Activated CD8-positive, alpha-beta T cell treated with anti-CD3 and anti-CD28 coated beads for 36 hours (primary cell): ENCODE results near the gene INPP5A. TPM values are rescaled to one million over a fixed set of nuclear protein-coding genes. Genes with fewer than 3 reads are reported as not detected.
A peak's percentile ranks its signal among the peaks of the same experiment; 100 is the strongest.

Experiments used
- ATAC-seq: fragments of 200-7000 bp; cut with Tn5 transposase; one replicate; pipeline ENCODE4 v1.10.0; 2021; ENCODE audit warnings: mild to moderate bottlenecking, moderate library complexity
- CTCF ChIA-PET: fragments of 350-600 bp; sonication (Branson Sonifier 250); formaldehyde crosslinking; loops from one replicate; lab custom pipeline; 2021; ENCODE audit warnings: antibody characterized with exemption; lab: Charles Lee
- POLR2A ChIA-PET: fragments of 350-600 bp; sonication (Branson Sonifier 250); formaldehyde crosslinking; loops from one replicate; lab custom pipeline; 2021; ENCODE audit warnings: antibody characterized with exemption; lab: Charles Lee
- DNase-seq: peaks from one replicate; pipeline ENCODE4 v3.0.0-alpha.2; 2020
- H3K27ac Mint-ChIP-seq: one replicate; pipeline ENCODE4 v1.8.0; 2021; ENCODE audit warnings: mild to moderate bottlenecking, mixed read lengths
- H3K27me3 Mint-ChIP-seq: one replicate; pipeline ENCODE4 v1.8.0; 2021; ENCODE audit warnings: mixed read lengths
- H3K36me3 Mint-ChIP-seq: one replicate; pipeline ENCODE4 v1.8.0; 2021; ENCODE audit warnings: low read depth, mixed read lengths
- H3K4me1 Mint-ChIP-seq: one replicate; pipeline ENCODE4 v1.8.0; 2021; ENCODE audit warnings: low read depth, mixed read lengths
- H3K4me3 Mint-ChIP-seq: one replicate; pipeline ENCODE4 v1.8.0; 2021; ENCODE audit warnings: mild to moderate bottlenecking, moderate library complexity, mixed read lengths
- H3K9me3 Mint-ChIP-seq: one replicate; pipeline ENCODE4 v1.8.0; 2021; ENCODE audit warnings: mixed read lengths
- CTCF ChIP-seq: fragments of 200-600 bp; IDR thresholded peaks from one replicate; pipeline ENCODE4 v1.8.0; 2022; ENCODE audit warnings: antibody characterized with exemption, mild to moderate bottlenecking
- intact Hi-C: fragments of 100-400 bp; cut with micrococcal nuclease; formaldehyde crosslinking; loops from one replicate; pipeline ENCODE4 v1.10.0; 2022
- total RNA-seq, 2 experiments: library from RNA; stranded (reverse); gene quantifications; one replicate each; pipeline ENCODE4 v1.2.3, GENCODE V29; 2021

The INPP5A gene
- total RNA-seq, 2 experiments from 2014 or later = 9.6 to 10.4 TPM

- Mint-ChIP-seq H3K4me3 (peak overlapping the region; percentile 40), H3K9me3 (peaks cover 3% of the 10 kb centered on the region), H3K4me1 (peaks cover 42% of the 10 kb centered on the region), H3K27me3 (no peaks in the 10 kb centered on the region), H3K36me3 (peaks cover 3% of the 10 kb centered on the region), H3K27ac (peak overlapping the region; percentile 67)
- POLR2A ChIA-PET = no interaction called here
- CTCF ChIA-PET = no interaction called here
- DNase-seq (peak; percentile 79), ATAC-seq (peak; percentile 75)
- TF ChIP-seq CTCF = no peak
- intact Hi-C loops = loop anchor here (2.0 kb wide), 1 partner anchor 16 kb away; no protein-coding TSS in a partner anchor
Observed at GRCh38 chr10:132588301-132589013, 50.9 kb downstream of the INPP5A start.

DNA sequence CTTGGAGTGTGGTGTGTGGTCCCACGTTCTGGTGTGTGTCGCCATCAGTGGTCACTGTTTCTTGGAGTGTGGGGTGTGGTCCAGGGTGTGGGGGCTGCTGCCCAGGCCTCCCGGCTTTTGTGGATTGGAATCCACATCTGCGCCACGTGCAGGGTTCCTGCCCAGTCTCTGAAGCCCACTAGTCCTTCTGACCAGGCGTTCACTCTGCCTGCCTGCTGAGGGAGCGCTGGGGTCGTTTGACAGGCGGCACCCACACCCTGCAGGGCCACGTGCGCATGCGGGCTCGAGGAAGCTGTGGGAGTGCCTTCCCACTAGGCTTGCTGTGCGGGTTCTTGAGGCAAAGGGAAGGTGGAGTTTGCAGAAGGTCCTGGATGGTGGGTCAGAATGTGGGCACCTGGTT lies 51.4 kb downstream of the INPP5A start:
- Mint-ChIP-seq H3K4me1 (peaks cover 47% of the 10 kb centered on the region), H3K4me3 (peak overlapping the region; percentile 40), H3K27me3 (no peaks in the 10 kb centered on the region), H3K36me3 (peaks cover 3% of the 10 kb centered on the region), H3K9me3 (peaks cover 3% of the 10 kb centered on the region), H3K27ac (peak overlapping the region; percentile 67)
- CTCF ChIA-PET = no interaction called here
- POLR2A ChIA-PET = no interaction called here
- no peak for TF ChIP-seq CTCF
- intact Hi-C loops = loop anchor here (2.0 kb wide), 1 partner anchor 16 kb away; no protein-coding TSS in a partner anchor
- peak; percentile 13 for DNase-seq
- no peak for ATAC-seq

DNA sequence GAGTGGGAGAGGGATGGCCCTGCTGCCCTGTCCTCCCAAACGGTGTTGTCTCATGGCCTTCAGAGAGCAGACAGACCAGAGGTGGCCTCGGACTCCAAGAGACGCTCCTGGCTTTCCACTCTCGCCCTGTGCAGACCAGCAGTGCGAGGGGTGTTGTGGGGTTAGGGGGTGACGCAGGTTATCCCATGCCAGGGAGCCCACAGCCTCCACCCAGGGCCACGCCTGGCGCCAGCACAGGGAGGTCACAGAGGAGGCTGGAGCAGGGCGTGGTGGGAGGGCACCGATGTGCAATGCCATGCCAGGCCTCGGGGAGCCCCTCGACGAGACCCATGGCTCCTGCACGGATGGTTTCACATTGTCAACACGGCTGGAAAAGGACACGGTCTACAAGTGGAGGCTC lies 52.1 kb downstream of the INPP5A start:
- POLR2A ChIA-PET = no interaction called here
- no peak for DNase-seq
- no peak for ATAC-seq
- no peak for TF ChIP-seq CTCF
- peaks cover 3% of the 10 kb centered on the region for H3K36me3 Mint-ChIP-seq
- no peaks in the 10 kb centered on the region for H3K27me3 Mint-ChIP-seq
- peaks cover 3% of the 10 kb centered on the region for H3K9me3 Mint-ChIP-seq
- peak overlapping the region; percentile 9 for H3K27ac Mint-ChIP-seq
- intact Hi-C loops = loop anchor here (2.0 kb wide), 1 partner anchor 17 kb away; no protein-coding TSS in a partner anchor
- no peak overlapping the region for H3K4me3 Mint-ChIP-seq
- CTCF ChIA-PET = no interaction called here
- peaks cover 52% of the 10 kb centered on the region for H3K4me1 Mint-ChIP-seq

GRCh38 chr10:132590094-132590751 lies 52.6 kb downstream of the INPP5A start:
- peaks cover 53% of the 10 kb centered on the region for H3K4me1 Mint-ChIP-seq
- peak overlapping the region; percentile 9 for H3K27ac Mint-ChIP-seq
- no peak for TF ChIP-seq CTCF
- H3K27me3 Mint-ChIP-seq = no peaks in the 10 kb centered on the region
- H3K36me3 Mint-ChIP-seq = peaks cover 3% of the 10 kb centered on the region
- ChIA-PET CTCF (no interaction called here), POLR2A (interaction anchor here (0.9 kb wide), 1 partner anchor 26 kb away, joined by 4 read pairs; no protein-coding TSS in a partner anchor)
- DNase-seq (no peak), ATAC-seq (no peak)
- intact Hi-C loops = no loop called here
- H3K4me3 Mint-ChIP-seq = no peak overlapping the region
- peaks cover 3% of the 10 kb centered on the region for H3K9me3 Mint-ChIP-seq

DNA sequence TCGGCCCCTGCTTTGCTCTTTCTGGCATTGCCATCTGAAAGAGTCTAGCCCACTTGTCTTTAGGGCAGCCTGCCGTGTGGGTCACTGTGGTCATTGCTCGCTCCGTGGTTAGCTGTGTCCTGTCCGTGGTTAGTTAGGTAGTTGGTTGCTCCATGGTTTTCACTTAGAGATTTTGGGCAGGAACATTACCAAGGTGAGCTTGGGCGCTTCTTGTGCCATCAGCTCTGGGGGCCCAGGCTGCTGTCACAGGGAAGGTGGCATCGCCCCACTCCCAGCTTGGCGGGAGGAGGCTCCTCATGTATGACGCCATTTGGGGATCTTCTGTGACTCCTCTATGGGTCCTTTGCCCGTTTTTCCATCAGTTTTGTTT lies 53.1 kb downstream of the INPP5A start:
- ChIA-PET CTCF (interaction anchor here (0.6 kb wide), 1 partner anchor 19 kb away, joined by 3 read pairs; no protein-coding TSS in a partner anchor), POLR2A (interaction anchor here (0.9 kb wide), 1 partner anchor 25 kb away, joined by 4 read pairs; no protein-coding TSS in a partner anchor)
- intact Hi-C loops = no loop called here

More for the DNA sequence above, 53.1 kb downstream of the INPP5A start:
- Mint-ChIP-seq H3K27ac (no peak overlapping the region), H3K4me3 (no peak overlapping the region), H3K9me3 (peaks cover 3% of the 10 kb centered on the region), H3K4me1 (peaks cover 57% of the 10 kb centered on the region), H3K36me3 (peaks cover 3% of the 10 kb centered on the region), H3K27me3 (no peaks in the 10 kb centered on the region)
- no peak for DNase-seq
- TF ChIP-seq CTCF = no peak
- ATAC-seq = no peak
